ENCODE results near the gene CAD.

GRCh38 chr2:27284996-27285395 is 67.8 kb downstream of the CAD start:
- TF ChIP-seq CTCF (IDR thresholded peaks at IDR 0.05) (no peak), POLR2A (IDR thresholded peaks at IDR 0.05) (no peak), POLR2AphosphoS5 (IDR thresholded peaks at IDR 0.05) (no peak)

Measured in stomach (tissue), 4 donors.